Trophoblast cell (in vitro differentiated cells and primary cell): Measurements from ENCODE around the gene SIM2.

Experiments used
- DNase-seq, 2 donors: peaks; one replicate each; pipeline ENCODE4 v3.0.0-alpha.2; 2016
- H2AFZ ChIP-seq: 2 replicates; pipeline ENCODE4 v1.6.1; 2013; ENCODE audit warnings: low read length, moderate library complexity, mild to moderate bottlenecking; ENCODE audit not compliant: insufficient read depth, poor library complexity
- H2AK5ac ChIP-seq: 2 replicates; pipeline ENCODE4 v1.6.1; 2013; ENCODE audit warnings: mild to moderate bottlenecking, low read length
- H2BK120ac ChIP-seq: 2 replicates; pipeline ENCODE4 v1.6.1; 2013; ENCODE audit warnings: low read length, mild to moderate bottlenecking, moderate library complexity; ENCODE audit not compliant: insufficient read depth, poor library complexity
- H2BK12ac ChIP-seq: 2 replicates; pipeline ENCODE4 v1.6.1; 2013; ENCODE audit warnings: mild to moderate bottlenecking, low read length, moderate library complexity
- H2BK5ac ChIP-seq: 2 replicates; pipeline ENCODE4 v1.6.1; 2013; ENCODE audit warnings: low read length, low read depth, moderate library complexity, mild to moderate bottlenecking; ENCODE audit not compliant: poor library complexity
- H3K14ac ChIP-seq: 2 replicates; pipeline ENCODE4 v1.6.1; 2013; ENCODE audit warnings: mild to moderate bottlenecking, low read length
- H3K18ac ChIP-seq: 2 replicates; pipeline ENCODE4 v1.6.1; 2013; ENCODE audit warnings: mild to moderate bottlenecking, low read length
- H3K23ac ChIP-seq: 2 replicates; pipeline ENCODE4 v1.6.1; 2013; ENCODE audit warnings: low read length
- H3K27ac ChIP-seq: 2 replicates; pipeline ENCODE4 v1.5.1; 2013; ENCODE audit warnings: low read depth, mild to moderate bottlenecking, inconsistent platforms, low read length, moderate library complexity
- H3K27me3 ChIP-seq: 2 replicates; pipeline ENCODE4 v1.6.1; 2013; ENCODE audit warnings: inconsistent platforms, mild to moderate bottlenecking, low read length, moderate library complexity; ENCODE audit not compliant: insufficient read depth
- H3K36me3 ChIP-seq, 2 experiments: 1 replicate in 1 of 2; 2 replicates in 1 of 2; pipeline ENCODE4 v1.6.1; 2013; ENCODE audit warnings: low read length in 2 of 2, mild to moderate bottlenecking in 2 of 2, moderate library complexity in 1 of 2; ENCODE audit not compliant: insufficient read depth in 2 of 2, control insufficient read depth in 1 of 2
- H3K4ac ChIP-seq: 2 replicates; pipeline ENCODE4 v1.6.1; 2013; ENCODE audit warnings: low read depth, mild to moderate bottlenecking, low read length, moderate library complexity
- H3K4me1 ChIP-seq, 2 experiments: 1 replicate in 1 of 2; 2 replicates in 1 of 2; pipeline ENCODE4 v1.6.1; 2013; ENCODE audit warnings: low read length in 2 of 2, mild to moderate bottlenecking in 2 of 2, moderate library complexity in 1 of 2; ENCODE audit not compliant: insufficient read depth in 2 of 2, control insufficient read depth in 1 of 2
- H3K4me2 ChIP-seq: 2 replicates; pipeline ENCODE4 v1.6.1; 2013; ENCODE audit warnings: inconsistent platforms, mild to moderate bottlenecking, low read length, moderate library complexity
- H3K4me3 ChIP-seq: 2 replicates; pipeline ENCODE4 v1.5.1; 2013; ENCODE audit warnings: mild to moderate bottlenecking, low read depth, low read length, inconsistent platforms
- H3K79me1 ChIP-seq: one replicate; pipeline ENCODE4 v1.6.1; 2013; ENCODE audit warnings: low read length
- H3K79me2 ChIP-seq: 2 replicates; pipeline ENCODE4 v1.6.1; 2013; ENCODE audit warnings: low read length, mild to moderate bottlenecking; ENCODE audit not compliant: control insufficient read depth, insufficient read depth, poor library complexity
- H3K9ac ChIP-seq: 2 replicates; pipeline ENCODE4 v1.6.1; 2013; ENCODE audit warnings: mild to moderate bottlenecking, low read length
- H3K9me3 ChIP-seq: 2 replicates; pipeline ENCODE4 v1.6.1; 2013; ENCODE audit warnings: low read depth, mild to moderate bottlenecking, control low read depth, inconsistent platforms, low read length; ENCODE audit not compliant: insufficient read depth
- H4K12ac ChIP-seq: 2 replicates; pipeline ENCODE4 v1.6.1; 2013; ENCODE audit warnings: low read depth, mild to moderate bottlenecking, low read length, moderate library complexity
- H4K8ac ChIP-seq: 2 replicates; pipeline ENCODE4 v1.6.1; 2013; ENCODE audit warnings: low read depth, mild to moderate bottlenecking, low read length, moderate library complexity
- H4K91ac ChIP-seq: one replicate; pipeline ENCODE4 v1.6.1; 2013; ENCODE audit warnings: low read depth, mild to moderate bottlenecking, low read length, moderate library complexity
- WGBS: extraction: QIAGEN DNeasy Blood & Tissue Kit; methylation state at CpG from one replicate; pipeline ENCODE4 v1.1.7; 2013; ENCODE audit warnings: missing lambda C conversion rate; ENCODE audit not compliant: insufficient read length, insufficient coverage; ENCODE audit errors: extremely low coverage; 5-methylcytosine and 5-hydroxymethylcytosine counted together

SIM2 gene

DNA sequence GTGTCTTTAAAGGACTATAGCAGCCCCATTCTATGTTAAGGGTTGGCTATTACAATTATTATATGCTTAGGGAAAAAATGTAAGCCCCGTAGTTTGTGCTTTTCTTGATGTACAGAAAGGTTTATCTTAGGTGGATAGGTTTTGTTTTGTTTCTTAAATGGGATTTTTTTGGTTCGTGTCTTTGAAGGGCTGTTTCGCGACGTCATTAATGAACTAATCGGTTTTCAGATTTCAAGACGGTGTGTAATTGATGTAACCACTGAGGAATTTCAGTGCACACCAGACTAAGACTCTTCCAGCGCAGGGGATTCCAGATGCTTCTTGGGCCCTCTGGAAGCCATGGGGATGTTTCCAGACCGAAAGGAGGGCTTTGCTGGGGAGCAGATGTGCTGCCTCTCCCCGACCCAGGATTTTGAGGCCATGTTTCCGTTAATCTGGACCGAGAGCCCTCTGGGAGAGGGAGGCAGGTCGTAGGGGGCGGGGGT lies 4.8 kb upstream of the SIM2 start:
- WGBS: no CpG with 5 or more reads among the region's 14 CpGs

DNA sequence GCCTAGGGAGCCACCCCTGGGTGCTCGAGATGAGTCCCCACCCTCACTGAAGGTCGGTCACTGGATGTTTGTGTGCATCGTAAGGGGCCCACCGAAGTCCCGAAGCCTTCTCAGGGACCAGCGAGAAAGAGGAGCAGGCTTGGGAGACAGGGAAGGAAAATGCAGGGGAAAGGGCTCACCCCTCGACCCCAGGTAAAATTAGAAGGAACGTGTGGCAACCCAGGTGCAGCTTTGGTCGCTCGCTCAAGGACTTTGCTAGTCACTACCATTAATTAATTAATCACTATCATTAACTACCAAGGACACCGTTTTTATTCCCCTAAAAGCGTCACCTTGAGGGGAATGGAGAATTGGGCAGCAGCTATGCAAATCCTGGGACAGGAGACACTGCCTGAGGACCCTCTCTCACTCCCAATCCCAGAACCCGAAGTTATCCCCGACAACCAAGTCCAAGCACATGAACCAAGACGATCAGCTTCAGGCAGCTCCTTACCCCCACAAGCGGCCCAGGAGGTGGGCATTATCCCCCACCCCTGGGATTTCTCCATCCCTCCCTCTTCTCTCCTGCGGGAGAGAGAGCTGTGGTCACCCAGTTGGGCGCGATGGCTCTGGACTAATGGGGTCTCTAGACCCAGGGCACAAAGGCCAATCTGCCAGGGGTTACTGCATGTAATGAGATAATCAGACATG lies 4.2 kb upstream of the SIM2 start:
- no peaks in the 10 kb centered on the region for H3K36me3 ChIP-seq
- H4K12ac ChIP-seq: no peak overlapping the region
- no peak overlapping the region for H2BK12ac ChIP-seq
- no peaks in the 10 kb centered on the region for H3K79me2 ChIP-seq
- no peak overlapping the region for H3K18ac ChIP-seq
- H3K14ac ChIP-seq: no peak overlapping the region
- peaks cover 2% of the 10 kb centered on the region for H3K79me1 ChIP-seq
- peaks cover 14 to 20% of the 10 kb centered on the region in 2 experiments for H3K4me1 ChIP-seq
- H3K27me3 ChIP-seq: peaks cover 86% of the 10 kb centered on the region
- no peak for DNase-seq
- no peak overlapping the region for H4K91ac ChIP-seq
- no peak overlapping the region for H4K8ac ChIP-seq
- no peak overlapping the region for H3K9ac ChIP-seq
- no peak overlapping the region for H3K27ac ChIP-seq
- no peak overlapping the region for H3K4ac ChIP-seq
- H3K4me3 ChIP-seq: no peak overlapping the region
- no peak overlapping the region for H2BK5ac ChIP-seq
- H2AFZ ChIP-seq: no peak overlapping the region
- H2AK5ac ChIP-seq: no peak overlapping the region
- WGBS: no CpG with 5 or more reads among the region's 19 CpGs
- H3K9me3 ChIP-seq: peaks cover 9% of the 10 kb centered on the region
- H3K4me2 ChIP-seq: no peak overlapping the region
- no peak overlapping the region for H3K23ac ChIP-seq
- H2BK120ac ChIP-seq: no peak overlapping the region

More for the DNA sequence above, 4.8 kb upstream of the SIM2 start:
- no peak overlapping the region for H3K14ac ChIP-seq
- H4K12ac ChIP-seq: no peak overlapping the region
- no peak overlapping the region for H2BK12ac ChIP-seq
- H3K4me1 ChIP-seq: peaks cover 14 to 16% of the 10 kb centered on the region in 2 experiments
- H3K4me3 ChIP-seq: no peak overlapping the region
- no peak overlapping the region for H3K18ac ChIP-seq
- no peak overlapping the region for H2BK120ac ChIP-seq
- H3K9me3 ChIP-seq: peaks cover 9% of the 10 kb centered on the region
- no peaks in the 10 kb centered on the region for H3K79me2 ChIP-seq
- no peak overlapping the region for H3K9ac ChIP-seq
- no peak overlapping the region for H3K4ac ChIP-seq
- H4K8ac ChIP-seq: no peak overlapping the region
- peaks cover 2% of the 10 kb centered on the region for H3K79me1 ChIP-seq
- H3K36me3 ChIP-seq: no peaks in the 10 kb centered on the region
- H2BK5ac ChIP-seq: no peak overlapping the region
- H3K27me3 ChIP-seq: peaks cover 83% of the 10 kb centered on the region
- no peak overlapping the region for H3K4me2 ChIP-seq
- no peak overlapping the region for H4K91ac ChIP-seq
- DNase-seq: peak in 1 of 2 donors; percentile 39
- H3K23ac ChIP-seq: no peak overlapping the region
- H2AFZ ChIP-seq: no peak overlapping the region
- H2AK5ac ChIP-seq: no peak overlapping the region
- no peak overlapping the region for H3K27ac ChIP-seq

DNA sequence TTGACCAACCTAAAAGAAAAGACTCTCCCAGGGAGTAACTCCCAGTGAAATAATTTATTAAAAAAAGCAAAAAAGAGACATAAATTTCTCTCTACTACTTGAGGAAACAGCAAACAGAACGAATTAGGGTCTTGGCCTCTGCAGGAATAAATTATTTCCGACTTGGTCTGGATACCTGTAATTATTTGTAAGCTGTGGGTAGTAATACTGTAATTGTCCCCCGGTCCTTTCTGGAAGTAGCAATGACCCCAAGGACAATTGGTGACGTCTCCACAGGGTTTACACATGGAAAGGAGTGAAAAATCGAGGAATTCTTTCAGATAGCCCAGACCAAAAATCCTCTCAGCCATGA lies 3.7 kb upstream of the SIM2 start:
- Histone ChIP-seq H3K36me3 (no peaks in the 10 kb centered on the region), H3K9ac (no peak overlapping the region), H2BK12ac (no peak overlapping the region), H4K91ac (no peak overlapping the region), H3K4me2 (no peak overlapping the region), H2AK5ac (no peak overlapping the region), H3K18ac (no peak overlapping the region), H3K79me2 (no peaks in the 10 kb centered on the region), H3K4me3 (no peak overlapping the region), H2BK120ac (no peak overlapping the region), H3K4me1 (peaks cover 14 to 20% of the 10 kb centered on the region in 2 experiments), H4K12ac (no peak overlapping the region), H4K8ac (no peak overlapping the region), H3K79me1 (peaks cover 2% of the 10 kb centered on the region), H3K23ac (no peak overlapping the region), H3K4ac (no peak overlapping the region), H3K27me3 (peaks cover 88% of the 10 kb centered on the region), H2BK5ac (no peak overlapping the region), H2AFZ (no peak overlapping the region), H3K14ac (no peak overlapping the region), H3K9me3 (peaks cover 9% of the 10 kb centered on the region), H3K27ac (no peak overlapping the region)
- DNase-seq: no peak
- WGBS: no CpG with 5 or more reads among the region's 5 CpGs

DNA sequence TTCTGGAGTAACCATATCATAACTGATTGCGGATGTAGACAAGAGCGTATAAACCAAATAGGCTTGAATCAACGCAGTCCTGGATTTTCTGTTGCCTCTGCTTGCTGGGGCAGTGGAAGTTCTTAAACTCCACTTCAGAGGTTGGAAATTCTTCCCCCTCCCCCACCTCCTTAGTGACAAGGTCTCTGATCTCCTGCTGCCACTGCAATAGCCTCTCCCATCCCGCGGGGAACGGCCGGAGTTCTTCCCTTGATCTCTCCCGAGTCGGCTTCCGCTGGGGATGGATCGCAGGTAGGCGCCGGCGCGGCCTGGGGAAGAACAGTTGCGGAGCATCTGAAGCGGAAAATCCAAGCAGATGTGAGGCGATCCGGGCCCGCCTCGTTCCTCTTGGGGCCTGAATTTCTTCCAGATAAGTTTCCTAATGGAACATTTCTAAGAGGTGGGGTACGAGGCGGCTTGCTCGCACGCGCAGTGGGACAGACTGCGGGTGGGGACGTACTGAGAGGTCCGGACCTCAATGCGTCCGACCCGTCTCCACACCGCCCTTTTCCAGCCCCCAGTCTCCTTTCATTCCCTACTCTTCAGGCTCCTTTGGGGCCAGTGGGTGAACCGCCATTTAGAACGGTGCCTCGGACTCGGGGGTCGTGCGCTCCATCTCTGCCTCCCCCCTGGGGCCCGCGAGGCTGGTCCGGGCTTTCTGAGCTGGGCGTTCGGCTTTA lies 3.1 kb upstream of the SIM2 start:
- Histone ChIP-seq H2BK5ac (no peak overlapping the region), H2BK12ac (no peak overlapping the region), H4K91ac (no peak overlapping the region), H2AK5ac (no peak overlapping the region), H3K9ac (no peak overlapping the region), H3K79me2 (no peaks in the 10 kb centered on the region), H3K4me3 (no peak overlapping the region), H3K4ac (no peak overlapping the region), H3K36me3 (no peaks in the 10 kb centered on the region), H3K18ac (no peak overlapping the region), H3K4me2 (no peak overlapping the region), H3K79me1 (peaks cover 2% of the 10 kb centered on the region), H3K27me3 (peaks cover 94% of the 10 kb centered on the region), H2BK120ac (no peak overlapping the region), H3K23ac (no peak overlapping the region), H2AFZ (no peak overlapping the region), H3K4me1 (peaks cover 14 to 20% of the 10 kb centered on the region in 2 experiments), H3K9me3 (peaks cover 9% of the 10 kb centered on the region), H4K8ac (no peak overlapping the region), H3K14ac (no peak overlapping the region), H3K27ac (no peak overlapping the region), H4K12ac (no peak overlapping the region)
- WGBS: no CpG with 5 or more reads among the region's 44 CpGs
- DNase-seq: no peak
